CD4-positive, alpha-beta T cell (primary cell): ENCODE results near the gene PLXND1. TPM values are rescaled to one million over a fixed set of nuclear protein-coding genes. Genes with fewer than 3 reads are reported as not detected.

Experiments
- ATAC-seq: fragments of 200-7000 bp; cut with Tn5 transposase; one replicate; pipeline ENCODE4 v1.10.0; 2022; ENCODE audit warnings: mild to moderate bottlenecking; ENCODE audit not compliant: poor library complexity
- CTCF ChIA-PET: fragments of 350-600 bp; sonication (Branson Sonifier 250); formaldehyde crosslinking; loops from one replicate; lab custom pipeline; 2021; ENCODE audit warnings: antibody characterized with exemption, inconsistent platforms; lab: Charles Lee
- POLR2A ChIA-PET: fragments of 350-600 bp; sonication (Branson Sonifier 250); formaldehyde crosslinking; loops from one replicate; lab custom pipeline; 2021; ENCODE audit warnings: antibody characterized with exemption, inconsistent platforms; lab: Charles Lee
- DNase-seq, 14 experiments: peaks; one replicate each; pipeline ENCODE4 v3.0.0-alpha.2; 2013 to 2020; ENCODE audit warnings: mixed read lengths in 2 of 14
- H3K27ac ChIP-seq, 2 donors: one replicate each; pipeline versions ENCODE4 v1.5.1 to v1.7.0; 2013; ENCODE audit warnings: low read length in 2 of 2, low read depth in 1 of 2, mild to moderate bottlenecking in 1 of 2
- H3K27me3 ChIP-seq, 2 experiments: 1 replicate in 1 of 2; 2 replicates in 1 of 2; pipeline versions ENCODE4 v1.6.1 to v1.7.0; 2013; ENCODE audit warnings: low read length in 2 of 2, control low read depth in 1 of 2, mild to moderate bottlenecking in 1 of 2, moderate library complexity in 1 of 2; ENCODE audit not compliant: insufficient read depth in 2 of 2, control insufficient read depth in 1 of 2
- H3K36me3 ChIP-seq: one replicate; pipeline ENCODE4 v1.6.1; 2013; ENCODE audit warnings: low read length, control low read depth; ENCODE audit not compliant: insufficient read depth
- H3K4me1 ChIP-seq: one replicate; pipeline ENCODE4 v1.6.1; 2013; ENCODE audit warnings: low read length, control low read depth; ENCODE audit not compliant: insufficient read depth
- H3K4me3 ChIP-seq: one replicate; pipeline ENCODE4 v1.5.1; 2013; ENCODE audit warnings: mild to moderate bottlenecking, low read length, moderate library complexity
- H3K9me3 ChIP-seq, 2 experiments: 1 replicate in 1 of 2; 2 replicates in 1 of 2; pipeline versions ENCODE4 v1.6.1 to v1.7.0; 2013; ENCODE audit warnings: low read length in 2 of 2, mild to moderate bottlenecking in 2 of 2, control low read depth in 1 of 2, moderate library complexity in 1 of 2; ENCODE audit not compliant: control insufficient read depth in 1 of 2, insufficient read depth in 1 of 2
- H3K27ac Mint-ChIP-seq: one replicate; pipeline ENCODE4 v1.8.0; 2020; ENCODE audit warnings: mixed read lengths
- H3K27me3 Mint-ChIP-seq: one replicate; pipeline ENCODE4 v1.8.0; 2021; ENCODE audit warnings: mixed read lengths
- H3K36me3 Mint-ChIP-seq: one replicate; pipeline ENCODE4 v1.8.0; 2021; ENCODE audit warnings: low read depth, mixed read lengths
- H3K4me1 Mint-ChIP-seq: one replicate; pipeline ENCODE4 v1.8.0; 2021; ENCODE audit warnings: low read depth, mixed read lengths
- H3K4me3 Mint-ChIP-seq: one replicate; pipeline ENCODE4 v1.8.0; 2020; ENCODE audit warnings: mild to moderate bottlenecking, mixed read lengths
- H3K9me3 Mint-ChIP-seq: one replicate; pipeline ENCODE4 v1.8.0; 2020; ENCODE audit warnings: mixed read lengths
- CTCF ChIP-seq: fragments of 200-600 bp; IDR thresholded peaks from one replicate; pipeline ENCODE4 v1.8.0; 2022; ENCODE audit warnings: antibody characterized with exemption, mild to moderate bottlenecking
- intact Hi-C, 2 experiments: fragments of 100-400 bp; cut with DNase I in 1 of 2; cut with micrococcal nuclease in 1 of 2; formaldehyde crosslinking; loops; one replicate each; pipeline versions ENCODE4 v1.15.1 to v1.9.0; 2023 to 2025; cut with DNase I, micrococcal nuclease
- total RNA-seq, 174 experiments: library from RNA in 2 of 174; stranded (reverse) in 2 of 174; gene quantifications; one replicate each; pipeline ENCODE4 v1.2.3 and lab custom pipeline; 2021 to 2026

The PLXND1 gene
- total RNA-seq, 2 experiments from 2014 or later: 61.7 to 62.5 TPM

- ChIA-PET CTCF (interaction anchor here (1.2 kb wide), 1 partner anchor 9 kb away, joined by 3 read pairs; no protein-coding TSS in a partner anchor), POLR2A (no interaction called here)
- Histone ChIP-seq H3K27ac (no peak overlapping the region), H3K36me3 (no peaks in the 10 kb centered on the region), H3K9me3 (no peaks in the 10 kb centered on the region), H3K4me3 (no peak overlapping the region), H3K27me3 (peaks cover 0 to 2% of the 10 kb centered on the region in 2 experiments), H3K4me1 (peaks cover 15% of the 10 kb centered on the region)
- DNase-seq (peak in 1 of 14 experiments; percentile 36), ATAC-seq (no peak)
- Mint-ChIP-seq H3K9me3 (no peaks in the 10 kb centered on the region), H3K27me3 (no peaks in the 10 kb centered on the region), H3K27ac (no peak overlapping the region), H3K36me3 (no peaks in the 10 kb centered on the region), H3K4me3 (no peak overlapping the region), H3K4me1 (no peaks in the 10 kb centered on the region)
- no peak for TF ChIP-seq CTCF
- intact Hi-C loops: no loop called here
Measured at GRCh38 chr3:129618901-129619671, 12.6 kb upstream of the PLXND1 start.

GRCh38 chr3:129618186-129618820 is 11.8 kb upstream of the PLXND1 start:
- Mint-ChIP-seq H3K27ac (no peak overlapping the region), H3K4me1 (no peaks in the 10 kb centered on the region), H3K27me3 (no peaks in the 10 kb centered on the region), H3K9me3 (no peaks in the 10 kb centered on the region), H3K36me3 (no peaks in the 10 kb centered on the region), H3K4me3 (no peak overlapping the region)
- no peak for TF ChIP-seq CTCF
- no peak for ATAC-seq
- no peaks in the 10 kb centered on the region for H3K36me3 ChIP-seq
- intact Hi-C loops: no loop called here
- H3K9me3 ChIP-seq: no peaks in the 10 kb centered on the region
- no peak overlapping the region for H3K4me3 ChIP-seq
- peak in 1 of 14 experiments; percentile 0 for DNase-seq
- no peak overlapping the region for H3K27ac ChIP-seq
- ChIA-PET CTCF (interaction anchor here (1.2 kb wide), 1 partner anchor 10 kb away, joined by 3 read pairs; no protein-coding TSS in a partner anchor), POLR2A (no interaction called here)
- H3K4me1 ChIP-seq: peaks cover 15% of the 10 kb centered on the region
- peaks cover 0 to 2% of the 10 kb centered on the region in 2 experiments for H3K27me3 ChIP-seq

- H3K36me3 Mint-ChIP-seq: no peaks in the 10 kb centered on the region
- no peak for ATAC-seq
- no peaks in the 10 kb centered on the region for H3K9me3 ChIP-seq
- no peaks in the 10 kb centered on the region for H3K27me3 Mint-ChIP-seq
- no peak overlapping the region for H3K4me3 Mint-ChIP-seq
- CTCF ChIA-PET: no interaction called here
- intact Hi-C loops: no loop called here
- H3K27ac Mint-ChIP-seq: no peak overlapping the region
- H3K4me1 Mint-ChIP-seq: no peaks in the 10 kb centered on the region
- no peak for TF ChIP-seq CTCF
- POLR2A ChIA-PET: no interaction called here
- H3K9me3 Mint-ChIP-seq: no peaks in the 10 kb centered on the region
- DNase-seq: no peak
- no peaks in the 10 kb centered on the region for H3K36me3 ChIP-seq
- H3K27ac ChIP-seq: no peak overlapping the region
- peaks cover 0 to 2% of the 10 kb centered on the region in 2 experiments for H3K27me3 ChIP-seq
- H3K4me3 ChIP-seq: no peak overlapping the region
- peaks cover 15% of the 10 kb centered on the region for H3K4me1 ChIP-seq
Measured at GRCh38 chr3:129617381-129618185, 11.1 kb upstream of the PLXND1 start.
